HCT116 (cell line): ENCODE results near the gene SEC11C. TPM values are rescaled to one million over a fixed set of nuclear protein-coding genes. Genes with fewer than 3 reads are reported as not detected.

Experiments used
- EGR1 ChIP-seq: IDR thresholded peaks from 2 replicates; pipeline ENCODE4 v1.6.1; 2012; ENCODE audit warnings: low read depth
- ELF1 ChIP-seq: IDR thresholded peaks from 2 replicates; pipeline ENCODE4 v1.6.1; 2012; ENCODE audit warnings: low read depth, borderline replicate concordance
- EZH2phosphoT487 ChIP-seq: fragments of 200-600 bp; IDR thresholded peaks from 2 replicates; pipeline ENCODE4 v1.6.1; 2018; ENCODE audit warnings: antibody characterized with exemption, borderline replicate concordance
- POLR2AphosphoS5 ChIP-seq: IDR thresholded peaks from 2 replicates; pipeline ENCODE4 v1.6.1; 2011; ENCODE audit warnings: mild to moderate bottlenecking, low read depth, low read length, moderate library complexity
- YY1 ChIP-seq: IDR thresholded peaks from 2 replicates; pipeline ENCODE4 v1.6.1; 2011; ENCODE audit warnings: low read length, low read depth, moderate library complexity, mild to moderate bottlenecking; ENCODE audit not compliant: insufficient replicate concordance; ENCODE audit errors: extremely low read depth
- ZNF274 ChIP-seq: fragments of 200-500 bp; sonication (Bioruptor generic); IDR thresholded peaks from 2 replicates; pipeline ENCODE4 v1.6.1; 2014; ENCODE audit warnings: mild to moderate bottlenecking, low read depth, low read length, inconsistent platforms
- total RNA-seq: library from RNA; stranded (reverse); gene quantifications from one replicate; pipeline ENCODE4 v1.2.1, GENCODE V29; 2021; ENCODE audit not compliant: unreplicated experiment
- TF ChIP-seq, protein P1 (sequence below): IDR thresholded peaks from 2 replicates; pipeline ENCODE4 v1.6.1; 2012; ENCODE audit warnings: low read depth
- TF ChIP-seq, protein P2 (sequence below), 3 experiments: fragments of 200-600 bp in 1 of 3; sonication (generic) in 1 of 3; IDR thresholded peaks in 2 of 3; conservative IDR thresholded peaks in 1 of 3; 2 replicates each; pipeline ENCODE4 v1.5.1; 2012 to 2017; ENCODE audit warnings: low read depth in 2 of 3, low read length in 2 of 3, antibody characterized with exemption in 1 of 3, borderline replicate concordance in 1 of 3, control low read depth in 1 of 3, mild to moderate bottlenecking in 1 of 3, mixed read lengths in 1 of 3, mixed run types in 1 of 3, moderate library complexity in 1 of 3; ENCODE audit not compliant: insufficient read depth in 1 of 3

SEC11C gene
- total RNA-seq, 1 experiment from 2014 or later: 42.2 TPM

DNA sequence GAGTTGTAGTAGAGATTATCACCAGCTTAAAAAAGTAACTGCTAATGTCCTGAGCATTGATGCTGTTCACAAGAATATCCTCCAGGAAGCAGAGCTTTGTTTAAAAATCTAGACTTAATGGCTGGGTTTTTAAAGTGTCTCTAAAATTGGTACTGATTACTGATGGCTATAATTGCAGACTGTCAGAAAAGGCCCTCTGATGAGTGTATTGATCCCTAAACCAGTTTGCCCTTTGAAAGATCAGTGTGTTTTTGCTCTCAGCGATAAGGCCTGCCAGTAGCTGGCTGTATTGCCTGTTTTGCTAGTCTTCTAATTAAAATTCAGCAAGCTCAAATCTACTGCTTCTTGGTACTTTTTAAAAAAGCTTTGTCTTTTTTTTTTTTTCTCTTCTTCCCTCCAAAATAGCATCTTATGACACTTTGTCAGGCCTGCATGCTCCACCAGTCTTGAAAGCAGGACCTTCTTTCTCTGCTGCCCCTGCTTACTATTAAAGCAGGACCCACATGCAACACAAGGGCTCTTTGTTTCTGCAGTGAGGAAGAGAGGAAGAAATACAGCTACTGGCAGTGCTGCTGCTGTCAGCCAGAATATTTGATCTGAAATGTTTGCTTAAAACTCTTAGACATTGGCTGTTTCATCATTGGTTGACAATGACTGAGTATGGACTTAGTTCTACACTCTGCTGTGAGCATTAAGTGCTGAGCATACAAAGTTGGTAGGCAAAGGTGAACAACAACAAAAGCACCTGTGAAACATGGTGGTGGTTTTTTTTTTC lies 1.8 kb downstream of the SEC11C start (continued):
- TF ChIP-seq EGR1: no peak
- TF ChIP-seq EZH2phosphoT487: no peak
- TF ChIP-seq, protein P1, sequence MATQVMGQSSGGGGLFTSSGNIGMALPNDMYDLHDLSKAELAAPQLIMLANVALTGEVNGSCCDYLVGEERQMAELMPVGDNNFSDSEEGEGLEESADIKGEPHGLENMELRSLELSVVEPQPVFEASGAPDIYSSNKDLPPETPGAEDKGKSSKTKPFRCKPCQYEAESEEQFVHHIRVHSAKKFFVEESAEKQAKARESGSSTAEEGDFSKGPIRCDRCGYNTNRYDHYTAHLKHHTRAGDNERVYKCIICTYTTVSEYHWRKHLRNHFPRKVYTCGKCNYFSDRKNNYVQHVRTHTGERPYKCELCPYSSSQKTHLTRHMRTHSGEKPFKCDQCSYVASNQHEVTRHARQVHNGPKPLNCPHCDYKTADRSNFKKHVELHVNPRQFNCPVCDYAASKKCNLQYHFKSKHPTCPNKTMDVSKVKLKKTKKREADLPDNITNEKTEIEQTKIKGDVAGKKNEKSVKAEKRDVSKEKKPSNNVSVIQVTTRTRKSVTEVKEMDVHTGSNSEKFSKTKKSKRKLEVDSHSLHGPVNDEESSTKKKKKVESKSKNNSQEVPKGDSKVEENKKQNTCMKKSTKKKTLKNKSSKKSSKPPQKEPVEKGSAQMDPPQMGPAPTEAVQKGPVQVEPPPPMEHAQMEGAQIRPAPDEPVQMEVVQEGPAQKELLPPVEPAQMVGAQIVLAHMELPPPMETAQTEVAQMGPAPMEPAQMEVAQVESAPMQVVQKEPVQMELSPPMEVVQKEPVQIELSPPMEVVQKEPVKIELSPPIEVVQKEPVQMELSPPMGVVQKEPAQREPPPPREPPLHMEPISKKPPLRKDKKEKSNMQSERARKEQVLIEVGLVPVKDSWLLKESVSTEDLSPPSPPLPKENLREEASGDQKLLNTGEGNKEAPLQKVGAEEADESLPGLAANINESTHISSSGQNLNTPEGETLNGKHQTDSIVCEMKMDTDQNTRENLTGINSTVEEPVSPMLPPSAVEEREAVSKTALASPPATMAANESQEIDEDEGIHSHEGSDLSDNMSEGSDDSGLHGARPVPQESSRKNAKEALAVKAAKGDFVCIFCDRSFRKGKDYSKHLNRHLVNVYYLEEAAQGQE: no peak
- no peak for TF ChIP-seq ELF1
- TF ChIP-seq POLR2AphosphoS5: no peak
- TF ChIP-seq, protein P2, sequence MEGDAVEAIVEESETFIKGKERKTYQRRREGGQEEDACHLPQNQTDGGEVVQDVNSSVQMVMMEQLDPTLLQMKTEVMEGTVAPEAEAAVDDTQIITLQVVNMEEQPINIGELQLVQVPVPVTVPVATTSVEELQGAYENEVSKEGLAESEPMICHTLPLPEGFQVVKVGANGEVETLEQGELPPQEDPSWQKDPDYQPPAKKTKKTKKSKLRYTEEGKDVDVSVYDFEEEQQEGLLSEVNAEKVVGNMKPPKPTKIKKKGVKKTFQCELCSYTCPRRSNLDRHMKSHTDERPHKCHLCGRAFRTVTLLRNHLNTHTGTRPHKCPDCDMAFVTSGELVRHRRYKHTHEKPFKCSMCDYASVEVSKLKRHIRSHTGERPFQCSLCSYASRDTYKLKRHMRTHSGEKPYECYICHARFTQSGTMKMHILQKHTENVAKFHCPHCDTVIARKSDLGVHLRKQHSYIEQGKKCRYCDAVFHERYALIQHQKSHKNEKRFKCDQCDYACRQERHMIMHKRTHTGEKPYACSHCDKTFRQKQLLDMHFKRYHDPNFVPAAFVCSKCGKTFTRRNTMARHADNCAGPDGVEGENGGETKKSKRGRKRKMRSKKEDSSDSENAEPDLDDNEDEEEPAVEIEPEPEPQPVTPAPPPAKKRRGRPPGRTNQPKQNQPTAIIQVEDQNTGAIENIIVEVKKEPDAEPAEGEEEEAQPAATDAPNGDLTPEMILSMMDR (IDR thresholded peaks at IDR 0.05 in 2 of 3, conservative IDR thresholded peaks at IDR 0.05 in 1 of 3; ENCODE audit: borderline replicate concordance in 1 of 3, insufficient read depth in 1 of 3, low read depth in 2 of 3, low read length in 2 of 3): no peak
- TF ChIP-seq YY1: no peak
- no peak for TF ChIP-seq ZNF274
